Stomach (tissue), 9 donors: ENCODE results near the gene SUDS3. TPM values are rescaled to one million over a fixed set of nuclear protein-coding genes. Genes with fewer than 3 reads are reported as not detected.
A peak's percentile ranks its signal among the peaks of the same experiment; 100 is the strongest.

Source experiments
- DNase-seq, 2 donors: peaks; one replicate each; pipeline versions ENCODE4 v3.0.0 to v3.0.0-alpha.2; 2013 to 2019
- H3K27ac ChIP-seq, 5 donors: fragments of 200-600 bp in 4 of 5; sonication (generic) in 4 of 5; one replicate each; pipeline ENCODE4 v1.5.1; 2013 to 2019; ENCODE audit warnings: mild to moderate bottlenecking in 1 of 5, moderate library complexity in 1 of 5
- H3K27me3 ChIP-seq, 3 donors: fragments of 200-600 bp; sonication (generic); one replicate each; pipeline ENCODE4 v1.5.1; 2017 to 2019; ENCODE audit warnings: mixed run types in 1 of 3
- H3K36me3 ChIP-seq, 4 donors: fragments of 200-600 bp; sonication (generic); 1 replicate in 3 of 4; 2 replicates in 1 of 4; pipeline ENCODE4 v1.5.1; 2016 to 2019
- H3K4me1 ChIP-seq, 4 donors: fragments of 200-600 bp; sonication (generic); one replicate each; pipeline ENCODE4 v1.5.1; 2016 to 2019
- H3K4me3 ChIP-seq, 4 donors: fragments of 200-600 bp; sonication (generic) in 3 of 4; one replicate each; pipeline ENCODE4 v1.5.1; 2016 to 2019; ENCODE audit warnings: mild to moderate bottlenecking in 1 of 4
- H3K9me3 ChIP-seq, 4 donors: fragments of 200-600 bp; sonication (generic); one replicate each; pipeline ENCODE4 v1.5.1; 2016 to 2019
- CTCF ChIP-seq, 7 experiments: fragments of 450-650 bp in 4 of 7; fragments of 200-600 bp in 3 of 7; sonication (generic) in 3 of 7; IDR thresholded peaks; one replicate each; pipeline ENCODE4 v1.5.1; 2016 to 2019; ENCODE audit warnings: antibody characterized with exemption in 7 of 7, control low read depth in 2 of 7, mild to moderate bottlenecking in 1 of 7
- EP300 ChIP-seq: sonication (generic); formaldehyde crosslinking; IDR thresholded peaks from one replicate; pipeline ENCODE4 v1.6.1; 2017; ENCODE audit warnings: antibody characterized with exemption
- POLR2A ChIP-seq, 4 donors: fragments of 450-650 bp; IDR thresholded peaks; one replicate each; pipeline ENCODE4 v1.6.1; 2016; ENCODE audit warnings: antibody characterized with exemption in 4 of 4, control low read depth in 2 of 4, mild to moderate bottlenecking in 1 of 4, moderate library complexity in 1 of 4
- POLR2AphosphoS5 ChIP-seq, 3 donors: sonication (generic); formaldehyde crosslinking; IDR thresholded peaks; one replicate each; pipeline ENCODE4 v1.6.1; 2016; ENCODE audit warnings: antibody characterized with exemption in 3 of 3
- WGBS, 5 donors: extraction: QIAGEN DNeasy Blood & Tissue Kit in 3 of 5; methylation state at CpG; one replicate each; pipeline versions ENCODE4 v1.1.5 to v1.1.7; 2013 to 2018; 5-methylcytosine and 5-hydroxymethylcytosine counted together
- intact Hi-C: fragments of 100-400 bp; cut with DNase I; formaldehyde crosslinking; loops from one replicate; pipeline ENCODE4 v1.15.1; 2023; ENCODE audit warnings: low total_unique reads
- polyA plus RNA-seq, 3 donors: library from polyadenylated mRNA; stranded (reverse); fragments of 200-250 nt; gene quantifications; one replicate each; pipeline ENCODE4 v1.2.3, GENCODE V29; 2013
- total RNA-seq, 5 donors: library from RNA; depleted of rRNA; stranded (reverse); fragments of >200 nt; gene quantifications; one replicate each; pipeline versions ENCODE4 v1.1.0 to v1.2.3, GENCODE V29; 2014 to 2016
- donor health status: healthy with polysubstance abuse.
- donor health status: Bipolar disorder and iron deficiency.
- donor health status: healthy.

Gene SUDS3
- total and polyA plus RNA-seq, 8 donors: 10.8 to 122 (median 44.4) TPM

DNA sequence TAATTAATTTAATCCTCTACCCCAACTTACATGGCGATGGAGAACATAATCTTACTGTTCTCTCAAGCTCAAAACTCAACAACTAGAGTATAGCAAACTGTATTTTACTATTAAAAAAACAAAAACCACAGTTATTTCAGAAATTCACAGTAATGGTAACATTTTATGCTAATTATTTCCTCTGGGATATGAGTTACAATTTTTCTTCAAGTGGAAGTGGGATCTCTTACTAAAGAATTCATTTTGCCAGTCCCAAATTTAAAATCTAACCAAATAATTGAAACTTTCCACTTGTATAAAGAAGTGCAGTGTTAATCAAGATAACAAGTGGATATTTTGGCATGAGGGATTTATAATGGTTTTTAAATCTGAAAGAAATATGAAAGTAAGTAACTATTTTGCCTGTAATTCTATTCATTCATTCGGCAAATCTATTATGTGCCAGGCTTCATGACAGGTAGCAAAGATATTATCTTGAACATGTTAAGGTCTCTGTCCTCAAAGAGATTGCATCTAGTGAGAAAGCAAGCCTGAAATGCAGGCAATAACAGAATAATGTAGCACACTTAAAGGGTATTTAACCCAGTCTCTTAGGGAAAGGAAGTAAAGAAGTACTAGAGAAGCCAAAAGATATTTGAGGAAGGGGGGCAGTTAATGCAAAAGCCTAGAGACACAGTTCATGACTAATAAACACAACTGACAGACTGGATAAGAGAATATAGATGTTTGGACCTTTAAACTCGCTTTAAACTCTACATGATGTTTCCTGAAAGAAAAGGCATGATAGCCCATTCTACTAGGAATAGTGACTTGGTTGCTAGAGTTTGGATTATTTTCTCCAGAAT lies 47.6 kb upstream of the SUDS3 start:
- no peak for DNase-seq
- Histone ChIP-seq H3K9me3 (no peaks in the 10 kb centered on the region), H3K4me3 (no peak overlapping the region), H3K36me3 (no peaks in the 10 kb centered on the region), H3K27me3 (no peaks in the 10 kb centered on the region), H3K4me1 (peaks cover 0 to 43% (median 19%) of the 10 kb centered on the region in 4 donors), H3K27ac (no peak overlapping the region)
- no peak for TF ChIP-seq POLR2A (IDR thresholded peaks at IDR 0.05)
- no peak for TF ChIP-seq CTCF (IDR thresholded peaks at IDR 0.05)
- no peak for TF ChIP-seq EP300
- no peak for TF ChIP-seq POLR2AphosphoS5 (IDR thresholded peaks at IDR 0.05)
- 80 to 88% (median 84%) methylated on average over 3 of the region's 3 CpGs for WGBS, 5 donors
- intact Hi-C loops: no loop called here

DNA sequence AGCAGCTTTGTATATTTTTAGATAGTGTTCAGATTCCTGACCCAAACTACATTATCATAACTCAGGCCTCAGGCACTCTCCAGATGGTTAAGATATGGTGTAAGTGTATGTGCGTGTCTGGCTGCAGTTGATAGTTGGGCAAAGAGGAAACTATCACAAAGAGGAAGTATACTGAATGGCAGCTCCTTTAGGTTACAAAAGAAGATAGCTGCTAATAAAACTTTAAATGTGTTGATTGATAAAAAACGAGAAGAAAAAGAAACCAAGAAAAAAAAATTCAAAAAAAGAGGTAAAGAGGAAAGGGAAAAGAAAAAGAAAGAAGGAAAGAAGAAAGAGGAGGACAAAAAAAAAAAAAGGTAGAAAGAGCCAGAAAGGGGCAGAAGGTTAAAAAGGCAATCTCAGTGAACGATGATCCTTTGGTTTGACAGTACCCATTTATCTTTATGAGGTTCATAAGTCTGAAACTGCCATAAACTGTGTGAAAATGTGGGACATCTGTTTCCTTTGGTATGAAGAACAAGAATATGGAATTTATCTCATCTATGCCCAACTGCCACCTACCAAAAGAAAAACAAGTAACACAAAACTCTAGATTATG lies 45.8 kb upstream of the SUDS3 start:
- H3K27me3 ChIP-seq: no peaks in the 10 kb centered on the region
- TF ChIP-seq POLR2A (IDR thresholded peaks at IDR 0.05) (no peak), CTCF (IDR thresholded peaks at IDR 0.05) (no peak), POLR2AphosphoS5 (IDR thresholded peaks at IDR 0.05) (no peak), EP300 (no peak)
- H3K4me3 ChIP-seq: no peak overlapping the region
- 26 to 44% (median 29%) methylated on average over 3 of the region's 3 CpGs for WGBS, 5 donors
- no peaks in the 10 kb centered on the region for H3K9me3 ChIP-seq
- intact Hi-C loops: no loop called here
- peak overlapping the region in 2 of 5 donors; percentile 2 to 20 for H3K27ac ChIP-seq
- peak in 1 of 2 donors; percentile 47 for DNase-seq
- no peaks in the 10 kb centered on the region for H3K36me3 ChIP-seq
- peaks cover 0 to 56% (median 19%) of the 10 kb centered on the region in 4 donors for H3K4me1 ChIP-seq

- 73 to 84% (median 76%) methylated on average over 4 of the region's 4 CpGs for WGBS, 5 donors
- TF ChIP-seq POLR2AphosphoS5 (IDR thresholded peaks at IDR 0.05) (no peak), EP300 (no peak), POLR2A (IDR thresholded peaks at IDR 0.05) (no peak), CTCF (IDR thresholded peaks at IDR 0.05) (no peak)
- intact Hi-C loops: no loop called here
- Histone ChIP-seq H3K27ac (no peak overlapping the region), H3K9me3 (no peaks in the 10 kb centered on the region), H3K36me3 (no peaks in the 10 kb centered on the region), H3K4me3 (no peak overlapping the region), H3K4me1 (peaks cover 7 to 67% (median 22%) of the 10 kb centered on the region in 4 donors), H3K27me3 (no peaks in the 10 kb centered on the region)
- peak in 1 of 2 donors; percentile 21 for DNase-seq
Measured at GRCh38 chr12:118332511-118332910, 43.8 kb upstream of the SUDS3 start.

DNA sequence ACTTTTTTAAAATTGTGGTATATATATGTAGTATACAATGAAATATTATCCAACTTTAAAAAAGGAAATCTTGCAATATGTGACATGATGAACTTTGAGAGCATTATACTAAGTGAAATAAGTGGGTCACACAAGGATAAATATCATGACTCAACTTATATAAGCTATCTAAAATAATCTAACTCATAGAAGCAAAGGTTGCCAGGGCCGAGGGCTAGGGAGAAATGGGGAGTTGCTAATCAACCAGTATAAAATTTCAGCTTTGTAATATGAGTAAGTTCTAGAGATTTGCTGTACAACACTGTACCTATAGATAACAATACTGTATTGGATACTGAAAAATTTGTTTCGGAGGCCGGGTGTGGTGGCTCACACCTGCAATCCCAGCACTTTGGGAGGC lies 42.1 kb upstream of the SUDS3 start:
- no peaks in the 10 kb centered on the region for H3K27me3 ChIP-seq
- no peak for DNase-seq
- peaks cover 7 to 72% (median 25%) of the 10 kb centered on the region in 4 donors for H3K4me1 ChIP-seq
- no peak for TF ChIP-seq CTCF (IDR thresholded peaks at IDR 0.05)
- TF ChIP-seq POLR2AphosphoS5 (IDR thresholded peaks at IDR 0.05): no peak
- no peak for TF ChIP-seq POLR2A (IDR thresholded peaks at IDR 0.05)
- no peak for TF ChIP-seq EP300
- no peaks in the 10 kb centered on the region for H3K9me3 ChIP-seq
- WGBS, 5 donors: 72 to 81% (median 80%) methylated on average over 3 of the region's 3 CpGs
- no peaks in the 10 kb centered on the region for H3K36me3 ChIP-seq
- no peak overlapping the region for H3K4me3 ChIP-seq
- intact Hi-C loops: no loop called here
- H3K27ac ChIP-seq: no peak overlapping the region
